GM12873 (cell line): Measurements from ENCODE around the gene CSTF3.

Experiments
- TF ChIP-seq, protein P1 (sequence below): IDR thresholded peaks from 2 replicates; pipeline ENCODE4 v1.5.1; 2012; ENCODE audit warnings: low read depth, mild to moderate bottlenecking, moderate library complexity, low read length, control low read depth; ENCODE audit not compliant: insufficient read depth; ENCODE audit errors: missing control alignments

The CSTF3 gene

DNA sequence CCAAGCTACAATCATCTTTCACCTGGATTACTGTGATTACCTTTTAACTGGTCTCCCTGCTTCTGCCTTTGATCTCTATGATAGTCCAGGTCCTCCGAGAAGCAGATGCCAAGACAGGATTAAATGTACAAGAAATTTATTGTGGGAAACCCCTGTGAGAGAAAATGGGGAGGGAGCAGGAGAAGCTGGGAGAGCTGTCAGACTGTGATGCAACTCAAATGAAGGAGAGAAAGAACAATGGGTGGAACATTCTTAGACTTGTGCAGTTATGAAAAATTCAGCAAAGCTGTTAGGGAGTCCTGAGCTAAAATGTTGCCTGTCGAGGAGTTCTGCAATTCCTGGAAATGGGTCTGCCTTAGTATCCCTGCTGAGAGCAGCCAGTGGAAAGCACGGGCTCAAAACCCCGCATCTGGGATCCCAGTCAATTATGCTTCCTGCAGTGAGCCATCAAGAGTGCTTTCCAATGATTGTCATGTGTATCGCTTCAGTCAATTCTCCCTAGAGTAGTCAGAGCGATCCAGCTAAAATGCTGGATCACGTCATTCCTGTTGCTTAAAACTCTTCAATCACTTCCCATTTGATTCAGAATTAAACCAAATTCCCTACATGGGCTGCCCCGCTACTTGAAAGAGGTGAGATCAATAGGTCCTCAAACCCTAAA is 16.5 kb upstream of the CSTF3 start:
- TF ChIP-seq, protein P1, sequence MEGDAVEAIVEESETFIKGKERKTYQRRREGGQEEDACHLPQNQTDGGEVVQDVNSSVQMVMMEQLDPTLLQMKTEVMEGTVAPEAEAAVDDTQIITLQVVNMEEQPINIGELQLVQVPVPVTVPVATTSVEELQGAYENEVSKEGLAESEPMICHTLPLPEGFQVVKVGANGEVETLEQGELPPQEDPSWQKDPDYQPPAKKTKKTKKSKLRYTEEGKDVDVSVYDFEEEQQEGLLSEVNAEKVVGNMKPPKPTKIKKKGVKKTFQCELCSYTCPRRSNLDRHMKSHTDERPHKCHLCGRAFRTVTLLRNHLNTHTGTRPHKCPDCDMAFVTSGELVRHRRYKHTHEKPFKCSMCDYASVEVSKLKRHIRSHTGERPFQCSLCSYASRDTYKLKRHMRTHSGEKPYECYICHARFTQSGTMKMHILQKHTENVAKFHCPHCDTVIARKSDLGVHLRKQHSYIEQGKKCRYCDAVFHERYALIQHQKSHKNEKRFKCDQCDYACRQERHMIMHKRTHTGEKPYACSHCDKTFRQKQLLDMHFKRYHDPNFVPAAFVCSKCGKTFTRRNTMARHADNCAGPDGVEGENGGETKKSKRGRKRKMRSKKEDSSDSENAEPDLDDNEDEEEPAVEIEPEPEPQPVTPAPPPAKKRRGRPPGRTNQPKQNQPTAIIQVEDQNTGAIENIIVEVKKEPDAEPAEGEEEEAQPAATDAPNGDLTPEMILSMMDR, result no peak

DNA sequence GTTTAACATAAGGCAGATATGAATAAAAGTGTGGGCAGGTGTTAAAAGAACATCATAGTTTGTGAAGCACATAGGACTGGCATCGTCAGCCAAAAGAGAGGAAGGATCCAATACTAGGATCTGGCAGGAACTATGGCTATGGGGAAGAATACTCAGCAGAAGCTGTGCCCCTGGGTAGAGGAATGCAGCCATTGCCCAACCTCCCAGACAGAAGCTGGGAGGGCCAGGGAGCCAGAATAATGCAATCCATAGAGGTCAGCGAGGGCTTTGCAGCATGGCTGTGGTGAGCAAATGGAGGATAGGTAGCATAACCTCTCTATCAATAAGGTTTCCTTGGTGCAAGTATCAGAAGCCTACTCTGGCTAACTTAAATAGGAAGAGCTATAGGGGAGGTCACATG is 11.7 kb upstream of the CSTF3 start:
- TF ChIP-seq, protein P1, result no peak

DNA sequence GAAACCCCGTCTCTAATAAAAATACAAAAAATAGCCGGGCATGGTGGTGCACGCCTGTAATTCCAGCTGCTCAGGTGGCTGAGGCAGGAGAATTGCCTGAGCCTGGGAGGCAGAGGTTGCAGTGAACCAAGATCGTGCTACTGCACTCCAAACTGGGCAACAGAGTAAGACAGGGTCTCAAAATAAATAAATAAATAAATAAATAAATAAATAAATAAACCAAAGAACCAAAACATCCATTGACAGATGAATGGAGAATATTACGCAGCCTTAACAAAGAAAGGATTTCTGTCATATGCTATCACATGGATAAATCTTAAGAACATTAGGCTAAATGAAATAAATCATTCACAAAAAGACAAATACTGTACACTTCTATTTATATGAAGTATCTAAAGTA is 11.1 kb upstream of the CSTF3 start:
- TF ChIP-seq, protein P1, result no peak

GRCh38 chr11:33171251-33171650 is 10.0 kb upstream of the CSTF3 start:
- TF ChIP-seq, protein P1, result no peak

DNA sequence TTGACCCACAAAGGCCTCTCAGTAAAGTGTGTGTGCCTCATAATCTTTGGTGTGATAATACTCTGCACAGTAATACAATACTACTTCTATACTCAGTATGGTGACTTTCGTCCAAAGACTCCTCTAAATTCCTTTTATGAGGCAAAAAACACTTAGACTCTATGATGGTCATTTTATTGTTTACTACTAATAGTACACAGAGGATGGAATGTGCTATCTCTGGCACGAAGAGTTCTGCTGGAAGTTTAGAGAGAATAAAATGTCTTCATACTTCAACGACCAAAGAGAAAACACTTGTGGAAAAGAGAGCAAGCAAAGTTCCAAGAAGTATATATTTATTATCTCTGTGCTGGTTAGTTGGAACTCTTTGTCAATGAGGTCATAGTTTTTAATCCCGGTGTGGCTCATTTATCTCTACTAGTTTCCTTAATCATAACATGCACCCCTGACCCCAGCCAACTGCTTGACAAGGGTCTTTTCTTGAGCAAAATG is 7.5 kb upstream of the CSTF3 start:
- TF ChIP-seq, protein P1, result no peak

DNA sequence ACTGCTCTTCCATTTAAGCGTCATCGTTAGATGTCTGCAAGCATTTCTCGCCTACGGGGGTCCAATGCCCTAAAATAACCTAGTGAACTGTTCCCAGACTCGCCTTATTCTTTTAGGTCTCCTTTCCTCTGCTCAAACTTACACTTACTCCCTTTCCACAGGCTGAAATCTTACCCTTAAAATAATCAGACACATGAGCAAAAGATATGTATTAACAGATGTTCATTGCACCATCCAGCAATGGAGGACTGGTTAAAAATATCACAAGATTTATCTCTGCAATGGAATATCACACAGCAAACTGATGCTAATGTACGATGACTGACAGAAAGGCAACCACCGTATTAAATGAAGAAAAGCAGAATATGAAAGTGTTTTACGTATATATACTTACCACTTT is 1.6 kb upstream of the CSTF3 start:
- TF ChIP-seq, protein P1, result no peak

GRCh38 chr11:33160587-33160986 is 693 bp downstream of the CSTF3 start:
- TF ChIP-seq, protein P1, result no peak
